Progenitor cell of endocrine pancreas (in vitro differentiated cells): ENCODE data around the gene PNPLA1. TPM values are rescaled to one million over a fixed set of nuclear protein-coding genes. Genes with fewer than 3 reads are reported as not detected.

ENCODE experiments used
- DNase-seq: peaks from one replicate; pipeline ENCODE4 v3.0.0; 2021; ENCODE audit warnings: low spot score; ENCODE audit not compliant: unreplicated experiment
- H3K27ac Mint-ChIP-seq: 2 replicates; pipeline ENCODE4 v1.8.0; 2021; ENCODE audit warnings: mild to moderate bottlenecking, moderate library complexity, mixed read lengths
- H3K27me3 Mint-ChIP-seq: 2 replicates; pipeline ENCODE4 v1.8.0; 2021; ENCODE audit warnings: mixed read lengths
- H3K36me3 Mint-ChIP-seq: 2 replicates; pipeline ENCODE4 v1.8.0; 2022; ENCODE audit warnings: mixed read lengths; ENCODE audit not compliant: insufficient read depth
- H3K4me1 Mint-ChIP-seq: 2 replicates; pipeline ENCODE4 v1.8.0; 2021; ENCODE audit warnings: low read depth, mixed read lengths
- H3K4me3 Mint-ChIP-seq: 2 replicates; pipeline ENCODE4 v1.8.0; 2021; ENCODE audit warnings: low read depth, mild to moderate bottlenecking, moderate library complexity, mixed read lengths
- H3K9me3 Mint-ChIP-seq: 2 replicates; pipeline ENCODE4 v1.8.0; 2021; ENCODE audit warnings: low read depth, mixed read lengths
- total RNA-seq: library from RNA; stranded (reverse); gene quantifications from 2 replicates; pipeline ENCODE4 v1.2.1, GENCODE V29; 2021
- TF ChIP-seq, protein P1 (sequence below): fragments of 200-600 bp; sonication (generic); IDR thresholded peaks from one replicate; pipeline ENCODE4 v1.5.0; 2021; ENCODE audit warnings: antibody characterized with exemption, mild to moderate bottlenecking; ENCODE audit not compliant: unreplicated experiment

Gene PNPLA1
- total RNA-seq, 1 donor from 2014 or later = not detected

DNA sequence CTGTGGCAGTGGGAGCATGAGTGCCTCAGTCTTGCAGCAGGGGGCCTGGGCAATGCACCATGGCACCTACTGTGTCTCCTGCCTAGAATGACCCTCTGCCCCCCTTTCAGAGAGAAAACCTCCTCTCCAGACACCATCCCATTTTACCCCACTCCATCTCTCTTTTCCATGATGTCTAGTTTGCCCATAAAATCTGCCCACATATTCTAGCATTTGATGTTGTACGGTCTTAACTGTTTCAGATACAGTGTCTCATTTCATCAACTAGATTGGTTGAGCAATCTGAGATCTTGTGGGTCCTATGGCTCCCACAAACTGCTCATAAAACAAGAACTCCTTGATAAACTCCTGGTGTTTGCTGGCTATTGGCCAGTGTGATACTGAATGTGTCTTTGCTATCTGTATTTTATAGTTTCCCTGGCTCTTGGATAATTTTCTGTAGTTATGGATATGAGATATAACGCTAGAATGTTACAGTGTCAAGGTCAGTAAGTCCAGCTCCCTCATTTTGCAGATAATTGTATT is 8.1 kb downstream of the PNPLA1 start:
- Mint-ChIP-seq H3K4me3 (no peak overlapping the region), H3K4me1 (no peaks in the 10 kb centered on the region), H3K27me3 (peaks cover 41% of the 10 kb centered on the region), H3K27ac (no peak overlapping the region), H3K36me3 (no peaks in the 10 kb centered on the region), H3K9me3 (no peaks in the 10 kb centered on the region)
- TF ChIP-seq, protein P1, sequence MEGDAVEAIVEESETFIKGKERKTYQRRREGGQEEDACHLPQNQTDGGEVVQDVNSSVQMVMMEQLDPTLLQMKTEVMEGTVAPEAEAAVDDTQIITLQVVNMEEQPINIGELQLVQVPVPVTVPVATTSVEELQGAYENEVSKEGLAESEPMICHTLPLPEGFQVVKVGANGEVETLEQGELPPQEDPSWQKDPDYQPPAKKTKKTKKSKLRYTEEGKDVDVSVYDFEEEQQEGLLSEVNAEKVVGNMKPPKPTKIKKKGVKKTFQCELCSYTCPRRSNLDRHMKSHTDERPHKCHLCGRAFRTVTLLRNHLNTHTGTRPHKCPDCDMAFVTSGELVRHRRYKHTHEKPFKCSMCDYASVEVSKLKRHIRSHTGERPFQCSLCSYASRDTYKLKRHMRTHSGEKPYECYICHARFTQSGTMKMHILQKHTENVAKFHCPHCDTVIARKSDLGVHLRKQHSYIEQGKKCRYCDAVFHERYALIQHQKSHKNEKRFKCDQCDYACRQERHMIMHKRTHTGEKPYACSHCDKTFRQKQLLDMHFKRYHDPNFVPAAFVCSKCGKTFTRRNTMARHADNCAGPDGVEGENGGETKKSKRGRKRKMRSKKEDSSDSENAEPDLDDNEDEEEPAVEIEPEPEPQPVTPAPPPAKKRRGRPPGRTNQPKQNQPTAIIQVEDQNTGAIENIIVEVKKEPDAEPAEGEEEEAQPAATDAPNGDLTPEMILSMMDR = no peak
- DNase-seq = no peak

DNA sequence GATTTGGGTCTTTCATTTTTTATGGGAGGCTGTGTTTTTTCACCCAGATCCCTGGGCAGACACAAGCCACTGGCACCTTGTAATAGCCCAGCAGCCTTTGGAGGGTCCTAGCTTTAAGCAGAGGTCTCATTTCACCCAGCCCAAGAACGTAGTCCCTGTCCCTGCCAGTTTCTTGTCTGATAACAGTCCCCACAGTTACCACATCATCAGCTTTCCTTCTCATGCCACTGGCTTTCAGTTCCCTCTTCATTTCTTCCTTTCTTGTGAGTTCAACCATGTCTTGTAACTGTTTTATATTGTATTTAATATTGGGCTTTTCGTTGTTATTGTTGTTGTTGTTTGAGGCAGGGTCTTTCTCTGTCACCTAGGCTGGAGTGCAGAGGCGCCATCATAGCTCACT is 10.6 kb downstream of the PNPLA1 start:
- H3K4me1 Mint-ChIP-seq = no peaks in the 10 kb centered on the region
- H3K27ac Mint-ChIP-seq = no peak overlapping the region
- TF ChIP-seq, protein P1 = no peak
- H3K9me3 Mint-ChIP-seq = no peaks in the 10 kb centered on the region
- no peak for DNase-seq
- no peak overlapping the region for H3K4me3 Mint-ChIP-seq
- H3K27me3 Mint-ChIP-seq = peaks cover 50% of the 10 kb centered on the region
- H3K36me3 Mint-ChIP-seq = no peaks in the 10 kb centered on the region

DNA sequence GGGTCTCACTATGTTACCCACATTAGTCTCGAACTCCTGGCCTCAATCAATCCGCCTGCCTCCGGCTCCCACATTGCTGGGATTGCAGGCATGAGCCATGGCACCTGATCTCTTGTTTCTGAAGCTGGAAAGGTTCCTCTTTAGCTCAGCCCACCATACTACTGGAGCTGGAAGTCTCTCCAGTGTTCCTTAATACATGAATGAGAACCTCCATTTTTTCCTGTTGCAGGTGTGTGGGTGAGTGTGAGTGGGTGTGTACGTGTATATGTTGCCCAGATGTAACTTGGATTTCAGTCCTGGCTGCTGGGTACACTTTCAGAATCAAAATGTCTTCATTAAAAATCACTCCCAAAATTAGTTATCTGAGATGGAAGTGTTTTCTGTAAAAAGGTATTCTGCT is 11.1 kb downstream of the PNPLA1 start:
- Mint-ChIP-seq H3K4me3 (no peak overlapping the region), H3K36me3 (no peaks in the 10 kb centered on the region), H3K9me3 (no peaks in the 10 kb centered on the region), H3K27me3 (peaks cover 52% of the 10 kb centered on the region), H3K4me1 (no peaks in the 10 kb centered on the region), H3K27ac (no peak overlapping the region)
- TF ChIP-seq, protein P1 = no peak
- DNase-seq = no peak

DNA sequence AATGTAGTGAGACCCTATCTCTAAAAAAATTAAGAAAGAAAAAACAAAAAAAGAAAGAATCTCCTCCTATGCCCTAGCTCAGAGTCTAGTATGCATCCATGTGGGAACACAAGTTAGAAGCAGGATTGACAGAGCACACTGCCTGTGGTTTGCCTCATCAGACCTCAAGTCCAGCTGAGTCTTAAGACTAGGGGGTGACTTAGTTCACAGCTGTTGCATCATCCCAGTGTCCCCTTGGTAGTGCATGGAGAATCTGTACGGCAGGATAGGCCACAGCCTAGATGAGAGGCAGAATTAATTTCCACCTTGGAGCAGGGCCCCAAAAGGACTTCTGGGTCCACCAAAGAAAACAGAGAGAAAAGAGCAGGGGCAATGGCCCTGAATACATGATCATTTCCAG is 13.7 kb downstream of the PNPLA1 start:
- no peaks in the 10 kb centered on the region for H3K4me1 Mint-ChIP-seq
- no peak for DNase-seq
- no peak overlapping the region for H3K4me3 Mint-ChIP-seq
- H3K36me3 Mint-ChIP-seq = no peaks in the 10 kb centered on the region
- peaks cover 53% of the 10 kb centered on the region for H3K27me3 Mint-ChIP-seq
- H3K27ac Mint-ChIP-seq = no peak overlapping the region
- no peaks in the 10 kb centered on the region for H3K9me3 Mint-ChIP-seq
- TF ChIP-seq, protein P1 = no peak

DNA sequence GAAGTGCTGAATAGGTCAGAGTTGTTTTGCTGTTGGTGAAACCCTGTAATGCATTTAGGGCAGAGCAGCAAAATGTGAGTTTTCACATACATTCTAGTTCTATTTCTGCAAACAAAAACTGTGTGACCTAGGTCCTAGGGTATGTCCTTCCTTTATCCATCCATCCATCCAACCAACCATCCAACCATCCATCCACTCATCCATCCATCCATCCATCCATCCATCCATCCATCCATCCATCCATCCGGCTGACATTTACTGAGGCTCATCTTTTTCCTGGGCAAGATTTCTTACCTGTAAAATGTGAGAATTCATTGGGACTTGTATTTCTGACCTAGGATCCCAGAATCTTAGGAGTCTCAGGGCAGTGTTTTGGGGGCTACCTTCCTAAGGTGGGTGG is 14.5 kb downstream of the PNPLA1 start:
- no peak overlapping the region for H3K27ac Mint-ChIP-seq
- H3K4me3 Mint-ChIP-seq = no peak overlapping the region
- DNase-seq = no peak
- no peaks in the 10 kb centered on the region for H3K36me3 Mint-ChIP-seq
- H3K9me3 Mint-ChIP-seq = no peaks in the 10 kb centered on the region
- H3K4me1 Mint-ChIP-seq = no peaks in the 10 kb centered on the region
- H3K27me3 Mint-ChIP-seq = peaks cover 50% of the 10 kb centered on the region
- TF ChIP-seq, protein P1 = no peak
